AG09309 (cell line): ENCODE results near the gene ZBTB25.

Source experiments
- DNase-seq: peaks from one replicate; pipeline ENCODE4 v3.0.0-alpha.2; 2010; ENCODE audit warnings: low read depth
- H3K4me3 ChIP-seq: 2 replicates; pipeline ENCODE4 v1.5.1; 2011; ENCODE audit warnings: mild to moderate bottlenecking, low read depth, low read length, moderate library complexity; ENCODE audit not compliant: control insufficient read depth
- TF ChIP-seq, protein P1 (sequence below): IDR thresholded peaks from 2 replicates; pipeline ENCODE4 v1.5.1; 2011; ENCODE audit warnings: mild to moderate bottlenecking, low read depth, low read length, inconsistent platforms; ENCODE audit not compliant: insufficient read depth, control insufficient read depth; ENCODE audit errors: missing control alignments

Gene ZBTB25

DNA sequence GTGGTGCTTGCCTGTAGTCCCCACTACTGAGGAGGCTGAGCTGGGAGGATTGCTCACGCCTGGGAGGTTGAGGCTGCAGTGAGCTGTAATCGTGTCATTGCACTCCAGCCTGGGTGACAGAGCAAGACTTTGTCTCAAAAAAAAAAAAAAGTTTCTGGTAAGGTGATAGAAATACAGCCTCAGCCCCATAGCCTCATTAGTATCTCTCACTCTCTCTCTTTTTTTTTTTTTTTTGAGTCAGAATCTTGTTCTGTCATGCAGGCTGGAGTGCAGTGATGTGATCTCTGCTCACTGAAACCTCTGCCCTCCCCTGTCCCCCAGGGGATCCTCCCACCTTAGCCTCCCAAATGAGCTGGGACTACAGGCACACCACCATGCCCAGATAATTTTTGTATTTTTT, 96.3 kb downstream of the ZBTB25 start:
- H3K4me3 ChIP-seq: no peak overlapping the region
- TF ChIP-seq, protein P1, sequence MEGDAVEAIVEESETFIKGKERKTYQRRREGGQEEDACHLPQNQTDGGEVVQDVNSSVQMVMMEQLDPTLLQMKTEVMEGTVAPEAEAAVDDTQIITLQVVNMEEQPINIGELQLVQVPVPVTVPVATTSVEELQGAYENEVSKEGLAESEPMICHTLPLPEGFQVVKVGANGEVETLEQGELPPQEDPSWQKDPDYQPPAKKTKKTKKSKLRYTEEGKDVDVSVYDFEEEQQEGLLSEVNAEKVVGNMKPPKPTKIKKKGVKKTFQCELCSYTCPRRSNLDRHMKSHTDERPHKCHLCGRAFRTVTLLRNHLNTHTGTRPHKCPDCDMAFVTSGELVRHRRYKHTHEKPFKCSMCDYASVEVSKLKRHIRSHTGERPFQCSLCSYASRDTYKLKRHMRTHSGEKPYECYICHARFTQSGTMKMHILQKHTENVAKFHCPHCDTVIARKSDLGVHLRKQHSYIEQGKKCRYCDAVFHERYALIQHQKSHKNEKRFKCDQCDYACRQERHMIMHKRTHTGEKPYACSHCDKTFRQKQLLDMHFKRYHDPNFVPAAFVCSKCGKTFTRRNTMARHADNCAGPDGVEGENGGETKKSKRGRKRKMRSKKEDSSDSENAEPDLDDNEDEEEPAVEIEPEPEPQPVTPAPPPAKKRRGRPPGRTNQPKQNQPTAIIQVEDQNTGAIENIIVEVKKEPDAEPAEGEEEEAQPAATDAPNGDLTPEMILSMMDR: no peak
- DNase-seq: no peak

DNA sequence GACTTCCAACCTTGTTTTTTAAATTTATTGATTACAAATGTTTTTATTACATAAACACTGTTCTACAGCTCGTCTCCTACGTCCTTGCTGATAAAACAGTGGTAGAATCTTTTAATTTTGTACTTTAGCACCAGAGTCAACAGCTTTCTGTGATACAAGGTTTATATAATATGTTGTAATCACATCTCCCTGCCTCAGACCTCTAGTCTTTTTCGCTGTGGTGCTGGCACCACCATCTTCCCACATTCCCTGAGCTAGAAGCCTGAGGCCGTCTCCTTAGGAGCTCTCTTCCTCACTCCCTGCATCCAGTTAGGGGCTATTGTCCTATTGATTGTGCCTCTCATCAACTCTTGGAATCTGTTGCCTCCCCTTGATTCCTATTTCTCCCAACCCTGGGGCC, 98.3 kb downstream of the ZBTB25 start:
- no peak for DNase-seq
- TF ChIP-seq, protein P1: no peak
- H3K4me3 ChIP-seq: no peak overlapping the region

DNA sequence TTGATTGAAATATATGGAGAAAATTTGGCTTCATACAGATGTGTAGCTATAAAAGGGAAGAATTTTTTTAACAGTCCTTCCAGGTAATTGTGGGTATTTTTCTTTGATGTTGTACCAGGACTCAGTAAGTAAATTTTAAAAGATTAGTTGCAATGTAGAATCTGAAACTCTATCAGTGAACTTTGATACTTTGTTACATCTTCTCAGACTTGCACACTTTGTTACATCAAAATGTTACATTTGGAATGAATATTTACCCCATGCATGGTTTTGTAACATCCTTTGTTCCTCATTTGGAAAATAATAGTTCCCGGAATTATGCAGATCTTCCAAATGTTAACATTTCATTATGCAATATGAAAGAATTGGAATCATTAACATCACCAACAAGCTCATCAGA, 101.7 kb downstream of the ZBTB25 start:
- DNase-seq: no peak
- TF ChIP-seq, protein P1: no peak
- H3K4me3 ChIP-seq: no peak overlapping the region

- DNase-seq: no peak
- H3K4me3 ChIP-seq: no peak overlapping the region
- TF ChIP-seq, protein P1: no peak
These were observed 102.7 kb downstream of the ZBTB25 start for GRCh38 chr14:64400829-64401459.
